GM23248 (cell line): ENCODE data around the gene TRIM72.

Source experiments
- EZH2 ChIP-seq: fragments of 200-600 bp; sonication (generic); IDR thresholded peaks from 2 replicates; pipeline ENCODE4 v1.6.1; 2018; ENCODE audit warnings: antibody characterized with exemption, mild to moderate bottlenecking; ENCODE audit not compliant: insufficient read depth, poor library complexity, severe bottlenecking
- EZH2phosphoT487 ChIP-seq: fragments of 200-600 bp; sonication (generic); IDR thresholded peaks from 2 replicates; pipeline ENCODE4 v1.6.1; 2018; ENCODE audit warnings: antibody characterized with exemption, moderate library complexity, mild to moderate bottlenecking, low read depth; ENCODE audit not compliant: insufficient read depth

- no peak for TF ChIP-seq EZH2
- no peak for TF ChIP-seq EZH2phosphoT487
These were observed 15.6 kb upstream of the TRIM72 start for GRCh38 chr16:31198207-31198882.
